GM18517 (cell line): ENCODE data around the gene ARHGAP36.

Experiments
- ATAC-seq: cut with Tn5 transposase; IDR thresholded peaks from one replicate; pipeline ENCODE4 v1.9.1; 2021; ENCODE audit warnings: mild to moderate bottlenecking, moderate library complexity; ENCODE audit not compliant: unreplicated experiment

The ARHGAP36 gene

GRCh38 chrX:131068945-131069719, 11.0 kb downstream of the ARHGAP36 start:
- no peak for ATAC-seq

GRCh38 chrX:131072871-131073571, 14.9 kb downstream of the ARHGAP36 start:
- no peak for ATAC-seq

- no peak for ATAC-seq
Measured at GRCh38 chrX:131073607-131074006, 15.5 kb downstream of the ARHGAP36 start.

- no peak for ATAC-seq
Measured at GRCh38 chrX:131081772-131082740, 23.9 kb downstream of the ARHGAP36 start.

- ATAC-seq: no peak
Measured at GRCh38 chrX:131083510-131084142, 25.5 kb downstream of the ARHGAP36 start.

GRCh38 chrX:131084145-131084544, 26.0 kb downstream of the ARHGAP36 start:
- ATAC-seq: no peak

GRCh38 chrX:131136776-131137175, 78.6 kb downstream of the ARHGAP36 start:
- ATAC-seq: no peak

- ATAC-seq: no peak
Measured at GRCh38 chrX:131139072-131139471, 80.9 kb downstream of the ARHGAP36 start.
